ENCODE results near the gene TGM4.
A peak's percentile ranks its signal among the peaks of the same experiment; 100 is the strongest.

Gene TGM4

GRCh38 chr3:44909063-44909462 lies 34.7 kb downstream of the TGM4 start:
- H3K36me3 Mint-ChIP-seq (ENCODE audit: low read depth), result no peaks in the 10 kb centered on the region
- H3K4me3 Mint-ChIP-seq, result no peak overlapping the region
- H3K9me3 Mint-ChIP-seq, result peaks cover 8% of the 10 kb centered on the region
- H3K27ac Mint-ChIP-seq, result no peak overlapping the region
- DNase-seq, result no peak
- peaks cover 8% of the 10 kb centered on the region for H3K27me3 Mint-ChIP-seq (ENCODE audit: low read depth, poor library complexity)
- TF ChIP-seq CTCF (IDR thresholded peaks at IDR 0.05), result no peak
- peaks cover 36% of the 10 kb centered on the region for H3K4me1 Mint-ChIP-seq

- Mint-ChIP-seq H3K9me3 (peaks cover 8% of the 10 kb centered on the region), H3K27ac (no peak overlapping the region), H3K4me1 (peaks cover 34% of the 10 kb centered on the region), H3K36me3 (ENCODE audit: low read depth) (no peaks in the 10 kb centered on the region), H3K27me3 (ENCODE audit: low read depth, poor library complexity) (peaks cover 13% of the 10 kb centered on the region), H3K4me3 (no peak overlapping the region)
- no peak for TF ChIP-seq CTCF (IDR thresholded peaks at IDR 0.05)
- DNase-seq, result no peak
Measured at GRCh38 chr3:44910693-44911092, 36.3 kb downstream of the TGM4 start.

- Mint-ChIP-seq H3K27me3 (ENCODE audit: low read depth, poor library complexity) (peaks cover 13% of the 10 kb centered on the region), H3K36me3 (ENCODE audit: low read depth) (peaks cover 5% of the 10 kb centered on the region), H3K27ac (no peak overlapping the region), H3K4me1 (peaks cover 17% of the 10 kb centered on the region), H3K4me3 (no peak overlapping the region), H3K9me3 (peaks cover 8% of the 10 kb centered on the region)
- TF ChIP-seq CTCF (IDR thresholded peaks at IDR 0.05), result peak; percentile 87
- peak; percentile 78 for DNase-seq
Measured at GRCh38 chr3:44913868-44914468, 39.6 kb downstream of the TGM4 start.

- H3K9me3 Mint-ChIP-seq, result peaks cover 8% of the 10 kb centered on the region
- peak; percentile 26 for TF ChIP-seq CTCF (IDR thresholded peaks at IDR 0.05)
- H3K27me3 Mint-ChIP-seq (ENCODE audit: low read depth, poor library complexity), result peaks cover 9% of the 10 kb centered on the region
- peaks cover 8% of the 10 kb centered on the region for H3K4me1 Mint-ChIP-seq
- H3K27ac Mint-ChIP-seq, result no peak overlapping the region
- no peak overlapping the region for H3K4me3 Mint-ChIP-seq
- peaks cover 5% of the 10 kb centered on the region for H3K36me3 Mint-ChIP-seq (ENCODE audit: low read depth)
- DNase-seq, result no peak
Measured at GRCh38 chr3:44914936-44915335, 40.5 kb downstream of the TGM4 start.

GRCh38 chr3:44915702-44916438 lies 41.5 kb downstream of the TGM4 start:
- Mint-ChIP-seq H3K4me3 (no peak overlapping the region), H3K4me1 (peaks cover 5% of the 10 kb centered on the region), H3K9me3 (peaks cover 8% of the 10 kb centered on the region), H3K36me3 (ENCODE audit: low read depth) (peaks cover 10% of the 10 kb centered on the region), H3K27me3 (ENCODE audit: low read depth, poor library complexity) (peaks cover 10% of the 10 kb centered on the region), H3K27ac (peak overlapping the region; percentile 68)
- no peak for TF ChIP-seq CTCF (IDR thresholded peaks at IDR 0.05)
- DNase-seq, result no peak

GRCh38 chr3:44918087-44918486 lies 43.7 kb downstream of the TGM4 start:
- peaks cover 13% of the 10 kb centered on the region for H3K27me3 Mint-ChIP-seq (ENCODE audit: low read depth, poor library complexity)
- no peak for TF ChIP-seq CTCF (IDR thresholded peaks at IDR 0.05)
- H3K36me3 Mint-ChIP-seq (ENCODE audit: low read depth), result peaks cover 23% of the 10 kb centered on the region
- no peak overlapping the region for H3K4me3 Mint-ChIP-seq
- DNase-seq, result no peak
- no peaks in the 10 kb centered on the region for H3K9me3 Mint-ChIP-seq
- no peak overlapping the region for H3K27ac Mint-ChIP-seq
- peaks cover 10% of the 10 kb centered on the region for H3K4me1 Mint-ChIP-seq

All from nephron progenitor cell (in vitro differentiated cells).